Loucy (cell line): ENCODE results near the gene PRRC2B.

Source experiments
- H2AFZ ChIP-seq: fragments of 200-600 bp; sonication (generic); 2 replicates; pipeline ENCODE4 v1.6.0; 2016; ENCODE audit warnings: antibody characterized with exemption, mild to moderate bottlenecking, low read length, moderate library complexity
- H3F3A ChIP-seq: fragments of 200-600 bp; 2 replicates; pipeline ENCODE4 v1.6.0; 2016; ENCODE audit warnings: antibody characterized with exemption, low read depth, mild to moderate bottlenecking
- H3K27me3 ChIP-seq: fragments of 200-600 bp; sonication (generic); 2 replicates; pipeline ENCODE4 v1.6.1; 2014; ENCODE audit warnings: low read length, mild to moderate bottlenecking; ENCODE audit not compliant: insufficient read depth, poor library complexity, severe bottlenecking
- H3K36me3 ChIP-seq: fragments of 200-600 bp; sonication (generic); 2 replicates; pipeline ENCODE4 v1.6.1; 2016; ENCODE audit warnings: low read length; ENCODE audit not compliant: insufficient read depth
- H3K4me1 ChIP-seq: fragments of 200-600 bp; sonication (generic); 2 replicates; pipeline ENCODE4 v1.5.1; 2014; ENCODE audit warnings: low read length, mild to moderate bottlenecking; ENCODE audit not compliant: insufficient read depth, poor library complexity, severe bottlenecking
- H3K4me2 ChIP-seq: fragments of 200-600 bp; sonication (generic); 2 replicates; pipeline ENCODE4 v1.6.0; 2014; ENCODE audit warnings: antibody characterized with exemption, low read length, low read depth, mild to moderate bottlenecking; ENCODE audit not compliant: poor library complexity, severe bottlenecking
- H3K4me3 ChIP-seq: fragments of 200-600 bp; sonication (generic); 2 replicates; pipeline ENCODE4 v1.5.1; 2014; ENCODE audit warnings: low read length, mild to moderate bottlenecking, mixed read lengths; ENCODE audit not compliant: poor library complexity, severe bottlenecking
- H3K79me2 ChIP-seq: fragments of 200-600 bp; sonication (generic); 2 replicates; pipeline ENCODE4 v1.6.1; 2014; ENCODE audit warnings: low read length; ENCODE audit not compliant: insufficient read depth
- H3K9ac ChIP-seq: fragments of 200-600 bp; sonication (generic); 2 replicates; pipeline ENCODE4 v1.6.0; 2014; ENCODE audit warnings: mild to moderate bottlenecking, low read depth, low read length, moderate library complexity; ENCODE audit not compliant: poor library complexity, severe bottlenecking
- H3K9me2 ChIP-seq: fragments of 200-600 bp; sonication (generic); replicated peaks from 2 replicates; pipeline ENCODE4 v1.6.1; 2016; ENCODE audit warnings: low read depth, low read length, mixed read lengths
- H3K9me3 ChIP-seq: fragments of 200-600 bp; sonication (generic); 2 replicates; pipeline ENCODE4 v1.6.1; 2014; ENCODE audit warnings: mild to moderate bottlenecking, antibody characterized with exemption, low read length, low read depth; ENCODE audit not compliant: insufficient read depth
- H4K20me1 ChIP-seq: fragments of 200-600 bp; sonication (generic); 2 replicates; pipeline ENCODE4 v1.6.0; 2014; ENCODE audit warnings: antibody characterized with exemption, low read length, mild to moderate bottlenecking; ENCODE audit not compliant: insufficient read depth, poor library complexity, severe bottlenecking
- CTCF ChIP-seq: fragments of 200-600 bp; sonication (generic); conservative IDR thresholded peaks from 2 replicates; pipeline ENCODE4 v1.5.1; 2014; ENCODE audit warnings: mild to moderate bottlenecking, antibody characterized with exemption, low read length
- EZH2phosphoT487 ChIP-seq: fragments of 200-600 bp; IDR thresholded peaks from 2 replicates; pipeline ENCODE4 v1.6.1; 2018; ENCODE audit warnings: antibody characterized with exemption, mild to moderate bottlenecking, moderate library complexity, borderline replicate concordance

The PRRC2B gene

DNA sequence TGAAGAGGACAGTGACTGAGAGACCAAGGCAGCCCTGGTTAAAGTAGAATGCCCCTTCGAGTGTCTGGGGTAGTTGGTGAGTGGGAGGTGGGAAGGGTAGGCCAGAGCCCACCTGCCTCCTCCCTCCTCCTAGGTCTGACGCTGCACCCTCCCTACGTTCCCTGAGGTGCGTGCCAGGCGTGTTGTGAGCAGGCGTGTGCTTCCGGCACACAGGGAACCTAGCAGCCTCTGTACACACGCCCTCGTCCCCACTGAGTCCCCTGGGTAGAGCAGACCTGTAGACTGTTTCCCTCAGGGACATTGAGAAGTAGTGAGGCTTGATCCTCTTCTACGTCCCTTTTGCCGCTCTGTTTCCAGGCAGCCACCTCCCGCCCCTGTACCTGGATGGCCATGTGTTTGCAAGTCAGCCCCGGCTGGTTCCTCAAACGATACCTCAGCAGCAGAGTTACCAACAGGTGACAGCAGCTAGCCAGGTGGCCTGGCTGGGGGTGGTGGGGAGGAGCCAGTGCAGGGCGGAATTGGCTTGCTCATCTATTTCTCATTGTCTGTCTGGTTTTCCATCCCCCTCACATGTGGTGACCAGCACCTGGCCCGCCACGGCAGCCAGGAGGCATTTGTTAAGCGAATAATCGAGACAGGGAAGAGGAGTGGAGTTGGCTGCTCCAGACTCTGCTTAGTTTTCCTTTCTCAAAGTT lies 92.0 kb downstream of the PRRC2B start:
- H3K4me1 ChIP-seq = no peaks in the 10 kb centered on the region
- H3K4me2 ChIP-seq = no peak overlapping the region
- H3K36me3 ChIP-seq = peaks cover 97% of the 10 kb centered on the region; the same call in 1 of the 2 replicates
- no peak for TF ChIP-seq EZH2phosphoT487
- TF ChIP-seq CTCF = no peak
- no peaks in the 10 kb centered on the region for H3K9me2 ChIP-seq
- H3K27me3 ChIP-seq = no peaks in the 10 kb centered on the region
- no peaks in the 10 kb centered on the region for H3F3A ChIP-seq
- no peaks in the 10 kb centered on the region for H3K9me3 ChIP-seq
- H2AFZ ChIP-seq = no peak overlapping the region
- no peaks in the 10 kb centered on the region for H3K79me2 ChIP-seq
- no peak overlapping the region for H3K9ac ChIP-seq
- H4K20me1 ChIP-seq = peaks cover 6% of the 10 kb centered on the region
- no peak overlapping the region for H3K4me3 ChIP-seq

- no peaks in the 10 kb centered on the region for H3K27me3 ChIP-seq
- H3F3A ChIP-seq = no peaks in the 10 kb centered on the region
- no peaks in the 10 kb centered on the region for H3K9me2 ChIP-seq
- H3K36me3 ChIP-seq = peaks cover 100% of the 10 kb centered on the region
- no peaks in the 10 kb centered on the region for H3K4me1 ChIP-seq
- H3K79me2 ChIP-seq = no peaks in the 10 kb centered on the region
- no peak overlapping the region for H3K4me2 ChIP-seq
- H3K9me3 ChIP-seq = no peaks in the 10 kb centered on the region
- no peak overlapping the region for H2AFZ ChIP-seq
- no peak overlapping the region for H3K4me3 ChIP-seq
- H3K9ac ChIP-seq = no peak overlapping the region
- H4K20me1 ChIP-seq = peaks cover 6% of the 10 kb centered on the region
- no peak for TF ChIP-seq EZH2phosphoT487
- TF ChIP-seq CTCF = no peak
These were observed 93.1 kb downstream of the PRRC2B start for GRCh38 chr9:131487001-131487400.

- Histone ChIP-seq H3K4me2 (no peak overlapping the region), H3K27me3 (no peaks in the 10 kb centered on the region), H3K9ac (no peak overlapping the region), H3K36me3 (peaks cover 100% of the 10 kb centered on the region), H3K9me3 (no peaks in the 10 kb centered on the region), H3F3A (no peaks in the 10 kb centered on the region), H3K9me2 (no peaks in the 10 kb centered on the region), H2AFZ (no peak overlapping the region), H4K20me1 (peaks cover 6% of the 10 kb centered on the region), H3K4me3 (no peak overlapping the region), H3K79me2 (no peaks in the 10 kb centered on the region), H3K4me1 (no peaks in the 10 kb centered on the region)
- TF ChIP-seq CTCF (no peak), EZH2phosphoT487 (no peak)
These were observed 93.7 kb downstream of the PRRC2B start for GRCh38 chr9:131487621-131488031.
